HPDE6-E6E7 (cell line): Measurements from ENCODE around the gene MEX3A.

ENCODE experiments used
- DNase-seq: peaks from one replicate; pipeline ENCODE4 v3.0.0; 2011; ENCODE audit warnings: missing footprints; ENCODE audit errors: extremely low spot score

Gene MEX3A

GRCh38 chr1:156102633-156103511 lies 20.6 kb upstream of the MEX3A start:
- DNase-seq = no peak

- DNase-seq = no peak
These were observed 19.6 kb upstream of the MEX3A start for GRCh38 chr1:156101880-156102279.

- no peak for DNase-seq
These were observed 18.1 kb upstream of the MEX3A start for GRCh38 chr1:156100205-156100995.

- DNase-seq = no peak
These were observed 17.0 kb upstream of the MEX3A start for GRCh38 chr1:156099282-156099681.

- no peak for DNase-seq
These were observed 16.5 kb upstream of the MEX3A start for GRCh38 chr1:156098784-156099183.

- no peak for DNase-seq
These were observed 15.4 kb upstream of the MEX3A start for GRCh38 chr1:156097499-156098178.

GRCh38 chr1:156096640-156097391 lies 14.6 kb upstream of the MEX3A start:
- DNase-seq = peak; percentile 81

- DNase-seq = no peak
These were observed 13.7 kb upstream of the MEX3A start for GRCh38 chr1:156095906-156096508.

GRCh38 chr1:156091610-156092009 lies 9.3 kb upstream of the MEX3A start:
- DNase-seq = no peak

- DNase-seq = peak; percentile 74
These were observed 8.5 kb upstream of the MEX3A start for GRCh38 chr1:156090840-156091188.

- no peak for DNase-seq
These were observed 8.0 kb upstream of the MEX3A start for GRCh38 chr1:156090138-156090839.

GRCh38 chr1:156089704-156090103 lies 7.4 kb upstream of the MEX3A start:
- no peak for DNase-seq

- no peak for DNase-seq
These were observed 4.0 kb upstream of the MEX3A start for GRCh38 chr1:156086256-156086662.

- no peak for DNase-seq
These were observed 1.8 kb upstream of the MEX3A start for GRCh38 chr1:156083800-156084790.

GRCh38 chr1:156081917-156082308 lies 352 bp downstream of the MEX3A start:
- no peak for DNase-seq

GRCh38 chr1:156081180-156081916 lies 917 bp downstream of the MEX3A start:
- no peak for DNase-seq

- DNase-seq = no peak
These were observed 1.4 kb downstream of the MEX3A start for GRCh38 chr1:156080863-156081179.

- DNase-seq = no peak
These were observed 1.9 kb downstream of the MEX3A start for GRCh38 chr1:156080241-156080862.
